ENCODE data around the gene SCMH1.

The SCMH1 gene

GRCh38 chr1:41222496-41222895, 19.6 kb downstream of the SCMH1 start:
- no peak overlapping the region for H3K27ac ChIP-seq (ENCODE audit: low read depth, low read length)
- no peak overlapping the region for H3K4me3 ChIP-seq (ENCODE audit: low read length)
- H3K9me2 ChIP-seq (replicated peaks; ENCODE audit: control insufficient read depth, low read length), result no peaks in the 10 kb centered on the region
- peaks cover 95% of the 10 kb centered on the region for H3K79me2 ChIP-seq (ENCODE audit: control insufficient read depth, low read length)
- peaks cover 3% of the 10 kb centered on the region; the same call in 1 of the 2 replicates for H3K9me3 ChIP-seq (ENCODE audit: control insufficient read depth, insufficient read depth, low read length)
- peaks cover 52% of the 10 kb centered on the region for H3K36me3 ChIP-seq (ENCODE audit: control insufficient read depth, low read length)
- 0 out of 2 replicates have a peak, but pooled peaks cover 1% of the 10 kb centered on the region for H4K20me1 ChIP-seq (ENCODE audit: control insufficient read depth, insufficient read depth, low read depth, low read length)
- H3K4me2 ChIP-seq (ENCODE audit: low read length), result no peak overlapping the region
- no peaks in the 10 kb centered on the region for H3K27me3 ChIP-seq (ENCODE audit: control insufficient read depth, low read length)
- no peaks in the 10 kb centered on the region for H3K4me1 ChIP-seq (ENCODE audit: control insufficient read depth, low read length)
- no peak for TF ChIP-seq EZH2phosphoT487 (IDR thresholded peaks at IDR 0.05; ENCODE audit: borderline replicate concordance, low read length)
- no peak for TF ChIP-seq CTCF (IDR thresholded peaks at IDR 0.05; ENCODE audit: low read depth, low read length, poor library complexity, severe bottlenecking)
- no peaks in the 10 kb centered on the region for H3F3A ChIP-seq (ENCODE audit: control insufficient read depth, insufficient read depth)

GRCh38 chr1:41221995-41222394, 20.1 kb downstream of the SCMH1 start:
- Histone ChIP-seq H3K79me2 (ENCODE audit: control insufficient read depth, low read length) (peaks cover 95% of the 10 kb centered on the region), H3F3A (ENCODE audit: control insufficient read depth, insufficient read depth) (no peaks in the 10 kb centered on the region), H3K4me3 (ENCODE audit: low read length) (no peak overlapping the region), H4K20me1 (ENCODE audit: control insufficient read depth, insufficient read depth, low read depth, low read length) (no peaks in the 10 kb centered on the region), H3K4me1 (ENCODE audit: control insufficient read depth, low read length) (no peaks in the 10 kb centered on the region), H3K36me3 (ENCODE audit: control insufficient read depth, low read length) (peaks cover 49% of the 10 kb centered on the region), H3K9me2 (replicated peaks; ENCODE audit: control insufficient read depth, low read length) (no peaks in the 10 kb centered on the region), H3K27me3 (ENCODE audit: control insufficient read depth, low read length) (no peaks in the 10 kb centered on the region), H3K4me2 (ENCODE audit: low read length) (no peak overlapping the region), H3K27ac (ENCODE audit: low read depth, low read length) (no peak overlapping the region), H3K9me3 (ENCODE audit: control insufficient read depth, insufficient read depth, low read length) (peaks cover 3% of the 10 kb centered on the region; the same call in 1 of the 2 replicates)
- TF ChIP-seq EZH2phosphoT487 (IDR thresholded peaks at IDR 0.05; ENCODE audit: borderline replicate concordance, low read length), result no peak
- no peak for TF ChIP-seq CTCF (IDR thresholded peaks at IDR 0.05; ENCODE audit: low read depth, low read length, poor library complexity, severe bottlenecking)

- no peak overlapping the region for H3K27ac ChIP-seq (ENCODE audit: low read depth, low read length)
- H3K4me3 ChIP-seq (ENCODE audit: low read length), result no peak overlapping the region
- peaks cover 9% of the 10 kb centered on the region; the same call in 1 of the 2 replicates for H4K20me1 ChIP-seq (ENCODE audit: control insufficient read depth, insufficient read depth, low read depth, low read length)
- no peak for TF ChIP-seq CTCF (IDR thresholded peaks at IDR 0.05; ENCODE audit: low read depth, low read length, poor library complexity, severe bottlenecking)
- no peak for TF ChIP-seq EZH2phosphoT487 (IDR thresholded peaks at IDR 0.05; ENCODE audit: borderline replicate concordance, low read length)
- H3F3A ChIP-seq (ENCODE audit: control insufficient read depth, insufficient read depth), result no peaks in the 10 kb centered on the region
- H3K9me3 ChIP-seq (ENCODE audit: control insufficient read depth, insufficient read depth, low read length), result peaks cover 3% of the 10 kb centered on the region; the same call in 1 of the 2 replicates
- peaks cover 51% of the 10 kb centered on the region for H3K36me3 ChIP-seq (ENCODE audit: control insufficient read depth, low read length)
- no peaks in the 10 kb centered on the region for H3K27me3 ChIP-seq (ENCODE audit: control insufficient read depth, low read length)
- H3K4me2 ChIP-seq (ENCODE audit: low read length), result no peak overlapping the region
- no peaks in the 10 kb centered on the region for H3K9me2 ChIP-seq (replicated peaks; ENCODE audit: control insufficient read depth, low read length)
- H3K79me2 ChIP-seq (ENCODE audit: control insufficient read depth, low read length), result peaks cover 96% of the 10 kb centered on the region
- no peaks in the 10 kb centered on the region for H3K4me1 ChIP-seq (ENCODE audit: control insufficient read depth, low read length)
These were observed 24.0 kb downstream of the SCMH1 start for GRCh38 chr1:41218152-41218551.
